Prostate gland (tissue), 2 donors: ENCODE measurements around the gene PIAS4. TPM values are rescaled to one million over a fixed set of nuclear protein-coding genes. Genes with fewer than 3 reads are reported as not detected.

Experiments
- DNase-seq: peaks from one replicate; pipeline ENCODE4 v3.0.0-alpha.2; 2019; ENCODE audit warnings: low spot score
- H3K27ac ChIP-seq, 2 donors: fragments of 200-600 bp; sonication (generic); 2 replicates each; pipeline ENCODE4 v1.5.1; 2017 to 2019
- H3K27me3 ChIP-seq: fragments of 200-600 bp; sonication (generic); replicated peaks from 2 replicates; pipeline ENCODE4 v1.5.1; 2019; ENCODE audit not compliant: insufficient read depth
- H3K36me3 ChIP-seq, 2 donors: fragments of 200-600 bp; sonication (generic); 1 replicate in 1 of 2; 2 replicates in 1 of 2; pipeline versions ENCODE4 v1.5.1 to v1.8.1; 2017 to 2019
- H3K4me1 ChIP-seq: fragments of 200-600 bp; sonication (generic); replicated peaks from 2 replicates; pipeline ENCODE4 v1.5.1; 2019
- H3K4me3 ChIP-seq, 2 donors: fragments of 200-600 bp; sonication (generic); 2 replicates each; pipeline ENCODE4 v1.5.1; 2017 to 2019
- H3K9me3 ChIP-seq: fragments of 200-600 bp; sonication (generic); 2 replicates; pipeline ENCODE4 v1.5.1; 2017
- POLR2A ChIP-seq: fragments of 450-650 bp; IDR thresholded peaks from one replicate; pipeline ENCODE4 v1.6.1; 2016; ENCODE audit warnings: antibody characterized with exemption, mild to moderate bottlenecking
- POLR2AphosphoS5 ChIP-seq: sonication (generic); formaldehyde crosslinking; IDR thresholded peaks from one replicate; pipeline ENCODE4 v1.6.1; 2017; ENCODE audit warnings: antibody characterized with exemption
- WGBS: methylation state at CpG from one replicate; pipeline ENCODE4 v1.1.5; 2018; 5-methylcytosine and 5-hydroxymethylcytosine counted together
- intact Hi-C: fragments of 100-400 bp; cut with DNase I; formaldehyde crosslinking; loops from one replicate; pipeline ENCODE4 v1.14.2; 2022
- total RNA-seq, 2 donors: library from RNA; depleted of rRNA; stranded (reverse); fragments of >200 nt; gene quantifications; one replicate each; pipeline ENCODE4 v1.1.0, GENCODE V29; 2016
- TF ChIP-seq, protein P1 (sequence below), 4 experiments: fragments of 200-600 bp in 2 of 4; fragments of 450-650 bp in 2 of 4; sonication (generic) in 2 of 4; IDR thresholded peaks; 1 replicate in 3 of 4; 2 replicates in 1 of 4; pipeline ENCODE4 v1.5.1; 2016 to 2019; ENCODE audit warnings: antibody characterized with exemption in 4 of 4, mild to moderate bottlenecking in 2 of 4, moderate library complexity in 2 of 4

The PIAS4 gene
- total RNA-seq, 2 donors from 2014 or later, result 25.3 to 70.0 TPM

DNA sequence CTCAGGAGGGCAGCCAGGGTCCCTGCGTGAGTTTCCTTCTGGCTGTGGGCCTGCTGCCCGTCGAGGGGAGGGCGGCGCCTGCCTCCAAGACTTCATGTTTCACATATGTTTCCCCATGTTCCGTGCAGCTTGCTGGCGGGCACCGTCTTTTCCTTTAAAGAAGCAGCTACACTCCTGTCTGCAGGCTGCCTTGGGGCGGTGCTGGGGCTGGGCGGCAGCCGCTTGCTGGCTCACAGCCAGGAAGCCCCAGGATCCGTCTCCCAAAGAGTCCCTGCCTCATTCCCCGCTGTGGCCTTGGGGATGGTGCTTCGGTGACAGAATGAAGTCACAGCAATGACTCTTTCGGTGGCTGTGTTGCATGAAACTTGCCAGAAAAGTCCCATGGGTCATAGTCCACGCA, 24.9 kb downstream of the PIAS4 start:
- WGBS, result 64% methylated on average over 16 of the region's 16 CpGs
- no peaks in the 10 kb centered on the region for H3K27me3 ChIP-seq
- H3K9me3 ChIP-seq, result no peaks in the 10 kb centered on the region
- DNase-seq, result no peak
- intact Hi-C loops, result no loop called here
- H3K36me3 ChIP-seq, result peaks cover 0 to 7% of the 10 kb centered on the region in 2 donors
- no peak overlapping the region for H3K27ac ChIP-seq
- H3K4me3 ChIP-seq, result no peak overlapping the region
- no peaks in the 10 kb centered on the region for H3K4me1 ChIP-seq
- TF ChIP-seq POLR2A, result no peak
- TF ChIP-seq, protein P1, sequence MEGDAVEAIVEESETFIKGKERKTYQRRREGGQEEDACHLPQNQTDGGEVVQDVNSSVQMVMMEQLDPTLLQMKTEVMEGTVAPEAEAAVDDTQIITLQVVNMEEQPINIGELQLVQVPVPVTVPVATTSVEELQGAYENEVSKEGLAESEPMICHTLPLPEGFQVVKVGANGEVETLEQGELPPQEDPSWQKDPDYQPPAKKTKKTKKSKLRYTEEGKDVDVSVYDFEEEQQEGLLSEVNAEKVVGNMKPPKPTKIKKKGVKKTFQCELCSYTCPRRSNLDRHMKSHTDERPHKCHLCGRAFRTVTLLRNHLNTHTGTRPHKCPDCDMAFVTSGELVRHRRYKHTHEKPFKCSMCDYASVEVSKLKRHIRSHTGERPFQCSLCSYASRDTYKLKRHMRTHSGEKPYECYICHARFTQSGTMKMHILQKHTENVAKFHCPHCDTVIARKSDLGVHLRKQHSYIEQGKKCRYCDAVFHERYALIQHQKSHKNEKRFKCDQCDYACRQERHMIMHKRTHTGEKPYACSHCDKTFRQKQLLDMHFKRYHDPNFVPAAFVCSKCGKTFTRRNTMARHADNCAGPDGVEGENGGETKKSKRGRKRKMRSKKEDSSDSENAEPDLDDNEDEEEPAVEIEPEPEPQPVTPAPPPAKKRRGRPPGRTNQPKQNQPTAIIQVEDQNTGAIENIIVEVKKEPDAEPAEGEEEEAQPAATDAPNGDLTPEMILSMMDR (IDR thresholded peaks at IDR 0.05), result no peak
- no peak for TF ChIP-seq POLR2AphosphoS5

DNA sequence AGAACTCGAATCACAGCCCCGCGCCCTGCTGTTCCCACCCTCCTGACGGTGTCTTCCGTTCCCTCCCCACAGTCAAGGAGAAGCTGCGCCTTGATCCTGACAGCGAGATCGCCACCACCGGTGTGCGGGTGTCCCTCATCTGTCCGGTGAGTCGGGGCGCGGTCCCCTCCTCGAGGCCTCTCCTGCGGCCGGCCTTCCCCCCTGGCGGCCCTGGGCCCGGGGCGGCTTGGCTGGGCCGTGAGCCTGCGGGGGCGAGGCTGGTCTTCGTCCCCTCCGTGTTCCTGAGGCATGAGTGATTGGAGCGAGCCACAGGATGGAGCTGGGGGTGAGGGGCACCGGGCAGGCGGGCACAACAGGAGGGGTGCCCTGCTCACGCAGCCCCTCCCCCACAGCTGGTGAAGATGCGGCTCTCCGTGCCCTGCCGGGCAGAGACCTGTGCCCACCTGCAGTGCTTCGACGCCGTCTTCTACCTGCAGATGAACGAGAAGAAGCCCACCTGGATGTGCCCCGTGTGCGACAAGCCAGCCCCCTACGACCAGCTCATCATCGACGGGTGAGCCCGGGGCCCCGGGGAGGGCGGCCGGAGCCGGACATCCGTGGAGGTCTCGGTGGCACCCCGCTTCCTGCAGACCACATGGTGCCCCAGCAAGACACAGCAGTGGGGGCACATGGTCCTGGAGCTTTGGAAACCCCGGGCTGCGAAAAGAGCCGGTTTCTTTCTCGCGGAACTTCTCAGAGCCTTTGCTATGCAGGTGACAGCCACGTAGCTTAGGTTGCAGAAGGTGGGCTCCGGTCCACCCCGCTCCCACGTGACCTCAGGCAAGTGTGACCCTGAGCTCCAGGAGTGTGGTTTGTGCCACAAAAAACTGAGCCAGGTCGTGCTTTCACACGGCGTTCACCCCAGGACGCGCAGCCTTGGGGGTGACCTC, 25.8 kb downstream of the PIAS4 start:
- DNase-seq, result no peak
- H3K36me3 ChIP-seq, result peaks cover 0 to 6% of the 10 kb centered on the region in 2 donors
- TF ChIP-seq, protein P1 (IDR thresholded peaks at IDR 0.05), result no peak
- TF ChIP-seq POLR2A (no peak), POLR2AphosphoS5 (no peak)
- no peaks in the 10 kb centered on the region for H3K4me1 ChIP-seq
- 93% methylated on average over 61 of the region's 63 CpGs for WGBS
- no peaks in the 10 kb centered on the region for H3K9me3 ChIP-seq
- no peak overlapping the region for H3K27ac ChIP-seq
- intact Hi-C loops, result no loop called here
- no peak overlapping the region for H3K4me3 ChIP-seq
- no peaks in the 10 kb centered on the region for H3K27me3 ChIP-seq

DNA sequence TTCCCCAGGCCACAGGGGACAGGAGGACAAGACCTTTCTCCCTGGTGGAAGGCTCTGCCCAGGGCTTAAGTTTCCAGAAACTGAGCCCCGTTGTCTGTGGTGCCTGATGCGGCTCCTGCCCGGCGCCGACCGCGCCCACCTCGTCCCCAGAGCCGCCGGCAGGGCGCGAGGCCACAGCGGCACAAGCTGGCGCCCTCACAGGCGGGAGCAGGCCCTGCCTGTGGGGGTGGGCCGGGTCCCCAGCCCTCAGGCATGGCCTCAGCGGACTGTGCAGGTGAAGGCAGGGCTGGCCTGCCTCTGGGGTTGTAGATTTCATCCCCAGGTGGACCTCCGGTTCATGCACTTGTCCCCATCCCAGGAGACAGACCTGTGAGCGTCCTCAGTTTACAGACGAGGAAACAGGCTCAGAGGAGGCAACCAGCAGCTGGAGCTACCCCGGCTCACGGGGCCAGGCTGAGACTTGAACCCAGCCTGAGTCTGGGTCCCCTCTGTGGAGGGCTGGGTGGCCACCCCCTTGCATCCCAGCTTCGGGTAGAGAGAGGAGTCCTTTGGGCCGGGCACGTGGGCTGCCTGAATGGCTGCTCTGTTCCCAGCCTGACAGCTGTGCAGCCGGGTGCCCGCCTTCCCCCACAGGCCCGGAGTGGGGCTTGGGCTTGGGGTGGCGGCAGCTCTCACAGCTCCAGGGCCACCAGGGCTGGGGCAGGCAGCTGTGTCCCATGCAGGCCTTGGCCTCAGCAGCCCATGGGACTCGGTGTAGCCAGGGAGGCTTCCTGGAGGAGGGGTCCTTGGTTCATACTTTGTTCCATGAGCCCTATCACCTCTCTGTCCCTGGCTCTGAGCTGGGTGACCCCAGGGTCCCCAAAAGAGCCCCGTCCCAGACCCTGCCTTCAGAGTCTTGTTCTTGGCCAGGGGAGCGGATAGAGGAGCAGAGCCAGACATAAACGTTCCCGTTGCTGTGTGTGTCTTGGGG, 26.8 kb downstream of the PIAS4 start:
- TF ChIP-seq POLR2AphosphoS5, result no peak
- TF ChIP-seq POLR2A, result no peak
- TF ChIP-seq, protein P1 (IDR thresholded peaks at IDR 0.05), result no peak
- H3K27ac ChIP-seq, result no peak overlapping the region

DNA sequence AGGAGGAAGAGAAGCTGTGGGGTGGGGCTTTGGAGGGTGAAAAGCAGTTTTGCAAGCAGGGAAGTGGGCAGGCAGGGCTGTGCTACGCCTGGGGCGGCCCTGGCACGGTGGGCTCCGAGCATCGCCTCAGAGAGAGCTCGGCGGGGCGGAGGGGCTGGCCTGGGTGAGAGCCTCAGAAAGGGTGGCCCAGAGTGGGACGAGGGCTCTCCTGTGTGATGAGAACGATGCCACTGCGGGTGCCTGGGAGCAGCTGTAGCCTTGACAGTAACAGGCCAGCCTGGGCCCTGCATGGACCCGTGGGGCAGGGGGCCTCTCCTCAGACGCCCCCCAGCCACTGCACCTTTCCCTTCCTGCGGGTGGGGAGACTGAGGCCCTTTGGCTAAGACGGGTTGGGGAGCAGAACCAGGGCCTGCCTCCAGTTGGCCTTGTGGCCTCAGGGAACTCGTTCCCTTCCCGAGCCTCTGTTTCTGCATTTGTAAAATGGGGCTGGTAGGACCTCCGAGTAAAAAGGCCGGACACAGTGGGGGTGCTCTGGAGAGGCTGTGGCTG, 27.6 kb downstream of the PIAS4 start:
- H3K4me3 ChIP-seq, result no peak overlapping the region
- no peak overlapping the region for H3K27ac ChIP-seq
- intact Hi-C loops, result no loop called here
- no peaks in the 10 kb centered on the region for H3K36me3 ChIP-seq
- no peaks in the 10 kb centered on the region for H3K4me1 ChIP-seq
- H3K9me3 ChIP-seq, result no peaks in the 10 kb centered on the region
- DNase-seq, result no peak
- no peaks in the 10 kb centered on the region for H3K27me3 ChIP-seq
- WGBS, result 84% methylated on average over 19 of the region's 19 CpGs
- TF ChIP-seq POLR2AphosphoS5 (no peak), POLR2A (no peak)
- TF ChIP-seq, protein P1 (IDR thresholded peaks at IDR 0.05), result no peak

More for the DNA sequence above, 26.8 kb downstream of the PIAS4 start:
- WGBS, result 82% methylated on average over 16 of the region's 34 CpGs
- intact Hi-C loops, result no loop called here
- Histone ChIP-seq H3K36me3 (no peaks in the 10 kb centered on the region), H3K4me3 (no peak overlapping the region), H3K4me1 (no peaks in the 10 kb centered on the region), H3K9me3 (no peaks in the 10 kb centered on the region), H3K27me3 (no peaks in the 10 kb centered on the region)
- no peak for DNase-seq
